ENCODE measurements around the gene IL12RB2. TPM values are rescaled to one million over a fixed set of nuclear protein-coding genes. Genes with fewer than 3 reads are reported as not detected.

Gene IL12RB2
- polyA plus RNA-seq, 1 of the 3 experiments (the other 2 are of a cell fraction): not detected

- CTCF ChIA-PET: interaction anchor here (1.7 kb wide), 1 partner anchor 25 kb away, joined by 4 read pairs; no protein-coding TSS in a partner anchor
- Histone ChIP-seq H3K4me3 (ENCODE audit: low read depth in 2 of 2, low read length in 1 of 2) (no peak overlapping the region), H3K4me1 (ENCODE audit: control insufficient read depth in 1 of 2, insufficient read depth in 2 of 2, low read depth in 1 of 2, low read length in 1 of 2) (no peaks in the 10 kb centered on the region), H3K27me3 (ENCODE audit: insufficient read depth) (no peaks in the 10 kb centered on the region), H3K27ac (ENCODE audit: low read depth in 2 of 2, low read length in 1 of 2) (no peak overlapping the region), H4K20me1 (ENCODE audit: insufficient read depth) (no peaks in the 10 kb centered on the region), H3F3A (replicated peaks; ENCODE audit: insufficient read depth) (peaks cover 18% of the 10 kb centered on the region), H3K9me3 (no peaks in the 10 kb centered on the region), H3K4me2 (no peak overlapping the region), H2AFZ (ENCODE audit: low read depth) (no peak overlapping the region), H3K36me3 (replicated peaks in 1 of 2; ENCODE audit: control insufficient read depth in 1 of 2, insufficient read depth in 2 of 2, low read length in 1 of 2) (no peaks in the 10 kb centered on the region), H3K79me2 (ENCODE audit: insufficient read depth) (no peaks in the 10 kb centered on the region), H3K9me2 (no peaks in the 10 kb centered on the region), H3K9ac (no peak overlapping the region)
- DNase-seq: no peak
- 70% methylated on average over 3 of the region's 3 CpGs for WGBS (ENCODE audit: low lambda C conversion rate)
- POLR2A ChIA-PET: no interaction called here
- no peak for TF ChIP-seq MXI1 (IDR thresholded peaks at IDR 0.05; ENCODE audit: low read depth, low read length)
- no peak for TF ChIP-seq ELF1 (IDR thresholded peaks at IDR 0.05)
- no peak for TF ChIP-seq RFX5 (IDR thresholded peaks at IDR 0.05; ENCODE audit: low read length)
- no peak for TF ChIP-seq JUND (IDR thresholded peaks at IDR 0.05)
- no peak for TF ChIP-seq RAD21 (IDR thresholded peaks at IDR 0.05; ENCODE audit: low read length)
- no peak for TF ChIP-seq TAF1 (IDR thresholded peaks at IDR 0.05; ENCODE audit: borderline replicate concordance, low read depth, low read length)
- TF ChIP-seq NRF1 (IDR thresholded peaks at IDR 0.05; ENCODE audit: low read depth, low read length): no peak
- TF ChIP-seq TCF12 (IDR thresholded peaks at IDR 0.05): no peak
- TF ChIP-seq CTCF (IDR thresholded peaks at IDR 0.05): no peak
- no peak for TF ChIP-seq ZBTB33 (IDR thresholded peaks at IDR 0.05; ENCODE audit: borderline replicate concordance, low read depth)
- TF ChIP-seq YY1 (IDR thresholded peaks at IDR 0.05; ENCODE audit: low read depth): no peak
- TF ChIP-seq RCOR1 (IDR thresholded peaks at IDR 0.05; ENCODE audit: low read length): no peak
- TF ChIP-seq CHD2 (IDR thresholded peaks at IDR 0.05; ENCODE audit: low read length, partially characterized antibody): no peak
- TF ChIP-seq SMC3 (IDR thresholded peaks at IDR 0.05; ENCODE audit: low read depth, low read length): no peak
- no peak for TF ChIP-seq FOXJ3 (CRISPR knock-in tag; IDR thresholded peaks at IDR 0.05)
- TF ChIP-seq REST (IDR thresholded peaks at IDR 0.05; ENCODE audit: low read depth, low read length): no peak
- no peak for TF ChIP-seq MEF2A (IDR thresholded peaks at IDR 0.05; ENCODE audit: borderline replicate concordance, low read depth)
- TF ChIP-seq USF2 (IDR thresholded peaks at IDR 0.05; ENCODE audit: borderline replicate concordance, low read depth, low read length): no peak
- no peak for TF ChIP-seq SIN3A (IDR thresholded peaks at IDR 0.05; ENCODE audit: borderline replicate concordance, low read depth, low read length)
Observed at GRCh38 chr1:67393737-67394136, 86.1 kb downstream of the IL12RB2 start.

Data from SK-N-SH (cell line).